Measurements from ENCODE around the gene TIE1.

Gene TIE1

DNA sequence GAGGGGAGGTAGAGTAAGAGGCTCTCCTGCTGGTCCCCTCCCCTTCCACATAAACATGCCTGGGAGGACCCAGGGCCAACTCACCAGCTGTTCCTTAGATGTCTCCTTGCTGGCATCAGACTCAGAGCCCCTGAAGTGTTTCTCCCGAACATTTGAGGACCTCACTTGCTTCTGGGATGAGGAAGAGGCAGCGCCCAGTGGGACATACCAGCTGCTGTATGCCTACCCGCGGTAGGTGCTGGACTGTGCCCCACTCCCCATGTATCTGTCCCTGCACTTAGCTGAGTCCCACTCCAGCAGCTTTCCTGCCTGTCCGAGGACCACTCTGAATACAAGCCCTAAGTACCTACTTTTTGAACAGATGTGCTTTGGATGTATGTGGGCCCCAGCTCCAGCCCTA is 37.2 kb downstream of the TIE1 start:
- DNase-seq (ENCODE audit: low read depth) = no peak

DNA sequence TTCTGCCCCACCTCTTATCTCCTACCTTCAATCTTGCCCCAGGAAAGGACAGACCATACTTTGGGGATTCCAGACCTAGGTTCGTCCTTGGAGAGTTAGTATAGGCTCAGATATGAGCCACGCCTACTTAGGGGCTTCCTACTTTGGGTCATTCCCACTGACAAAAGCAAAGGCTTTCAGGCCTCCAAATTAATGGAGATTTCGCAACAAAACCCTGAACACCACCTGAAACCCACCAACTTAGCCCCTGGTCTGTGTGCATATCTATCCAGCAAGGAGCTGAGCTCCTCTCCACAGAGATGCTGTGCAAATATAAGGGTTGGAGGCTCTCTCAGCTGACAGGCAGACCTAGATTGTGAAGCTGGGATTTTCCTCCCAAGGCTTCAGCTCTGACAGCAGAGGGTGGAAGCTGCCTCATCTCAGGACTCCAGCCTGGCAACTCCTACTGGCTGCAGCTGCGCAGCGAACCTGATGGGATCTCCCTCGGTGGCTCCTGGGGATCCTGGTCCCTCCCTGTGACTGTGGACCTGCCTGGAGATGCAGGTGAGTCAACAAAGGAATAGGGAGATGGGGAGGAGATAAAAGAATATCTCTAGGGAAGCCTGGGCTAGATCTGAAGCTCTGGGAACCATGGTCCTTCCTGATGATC is 38.9 kb downstream of the TIE1 start:
- DNase-seq (ENCODE audit: low read depth) = no peak

DNA sequence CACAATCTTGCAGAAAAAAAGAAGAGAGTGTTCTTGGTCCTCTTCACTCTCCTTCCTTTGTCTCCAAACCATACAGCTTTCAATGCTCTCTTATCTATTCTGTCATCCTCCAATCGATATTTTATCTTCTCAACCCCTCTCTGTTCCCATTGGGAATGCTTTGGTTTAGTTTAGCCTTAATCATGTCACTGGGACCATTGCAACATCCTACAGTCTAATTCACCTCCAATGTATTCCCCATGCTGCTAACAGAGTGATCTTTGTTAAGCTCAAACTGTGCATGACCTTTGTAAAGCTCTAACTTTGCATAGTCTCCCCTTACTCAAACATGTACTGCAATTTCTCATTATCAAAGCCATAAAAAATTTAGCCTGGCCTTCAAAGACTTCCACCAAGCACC is 39.8 kb downstream of the TIE1 start:
- no peak for DNase-seq (ENCODE audit: low read depth)

DNA sequence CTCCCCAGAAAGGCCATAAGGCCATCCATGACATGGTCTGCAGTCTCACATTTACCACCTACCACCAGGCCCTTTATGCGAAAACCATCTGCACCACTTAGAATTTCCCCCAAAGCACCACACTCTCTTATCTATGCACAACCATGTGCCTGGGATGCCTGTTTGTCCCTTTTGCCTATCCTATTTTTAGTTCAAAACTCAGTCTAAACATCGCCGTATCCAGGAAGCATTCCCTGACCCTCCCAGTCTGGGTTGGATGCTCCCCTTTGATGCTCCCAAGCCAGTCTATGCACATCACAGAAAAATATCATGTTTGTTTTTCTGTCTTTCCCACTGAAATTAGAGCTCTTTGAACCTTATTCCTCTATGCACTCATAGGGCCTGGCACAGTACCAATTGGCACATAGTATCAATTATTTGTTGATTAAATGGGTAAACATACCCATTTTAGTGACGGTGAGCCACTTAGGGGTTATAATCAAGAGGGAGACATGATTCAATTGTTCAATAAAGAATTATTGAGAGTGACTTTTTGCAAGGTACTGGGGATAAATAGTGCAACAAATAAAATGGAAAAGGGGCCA is 43.6 kb downstream of the TIE1 start:
- no peak for DNase-seq (ENCODE audit: low read depth)

DNA sequence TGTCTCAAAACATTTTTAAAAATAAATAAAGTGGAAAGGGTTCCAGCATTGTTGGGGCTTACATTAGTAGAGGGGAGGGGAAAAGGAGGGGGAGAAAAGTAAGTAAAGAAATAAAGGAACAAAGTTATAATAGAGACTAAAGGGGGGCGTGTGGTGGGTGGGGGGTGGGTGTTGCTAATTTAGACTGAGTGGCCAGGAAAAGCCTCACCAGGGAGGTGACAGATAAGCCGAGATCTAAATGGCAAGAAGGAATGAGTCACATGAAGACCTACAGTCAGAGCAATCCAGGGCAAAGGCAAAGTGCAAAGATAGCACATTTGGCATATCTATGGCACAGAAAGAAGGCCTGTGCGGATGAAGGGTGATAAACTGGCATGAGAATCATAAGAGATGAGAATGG is 44.3 kb downstream of the TIE1 start:
- no peak for DNase-seq (ENCODE audit: low read depth)

DNA sequence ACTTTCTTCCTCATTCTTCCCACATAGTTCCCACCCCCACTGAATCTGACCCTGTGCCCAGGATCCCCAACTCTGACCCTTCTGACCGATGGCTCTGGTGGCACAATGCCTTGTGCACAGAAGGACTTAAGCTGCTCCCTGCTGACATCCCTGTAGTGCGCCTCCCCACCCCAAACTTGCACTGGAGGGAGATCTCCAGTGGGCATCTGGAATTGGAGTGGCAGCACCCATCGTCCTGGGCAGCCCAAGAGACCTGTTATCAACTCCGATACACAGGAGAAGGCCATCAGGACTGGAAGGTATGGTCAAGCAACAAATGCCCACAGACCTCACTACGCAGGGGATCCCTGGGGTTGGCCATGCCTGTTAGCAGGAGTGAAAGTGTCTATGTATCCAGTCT is 45.9 kb downstream of the TIE1 start:
- no peak for DNase-seq (ENCODE audit: low read depth)

DNA sequence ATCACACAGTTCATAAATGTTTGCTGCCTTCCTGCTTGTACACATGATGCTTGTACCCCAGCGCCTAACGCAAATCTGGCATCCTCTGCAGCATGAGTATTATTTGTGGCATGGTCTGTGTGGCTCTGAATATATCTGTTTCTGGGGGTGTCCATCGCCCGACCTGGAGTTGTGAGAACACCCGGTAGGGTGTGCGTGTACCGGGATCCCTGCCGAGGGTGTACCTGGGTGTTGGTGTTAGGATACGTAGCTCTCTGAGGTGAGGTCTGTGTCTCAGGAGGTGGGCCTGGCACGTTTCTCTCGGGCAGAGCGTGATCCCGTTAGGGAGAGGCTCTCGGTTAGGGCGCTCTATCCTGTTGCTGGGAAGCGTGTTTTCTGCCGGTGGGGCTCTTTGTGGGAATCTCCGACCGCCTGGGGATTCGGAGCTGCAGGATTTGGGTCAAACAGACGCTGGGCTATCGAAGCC is 47.6 kb downstream of the TIE1 start:
- DNase-seq (ENCODE audit: low read depth) = no peak

DNA sequence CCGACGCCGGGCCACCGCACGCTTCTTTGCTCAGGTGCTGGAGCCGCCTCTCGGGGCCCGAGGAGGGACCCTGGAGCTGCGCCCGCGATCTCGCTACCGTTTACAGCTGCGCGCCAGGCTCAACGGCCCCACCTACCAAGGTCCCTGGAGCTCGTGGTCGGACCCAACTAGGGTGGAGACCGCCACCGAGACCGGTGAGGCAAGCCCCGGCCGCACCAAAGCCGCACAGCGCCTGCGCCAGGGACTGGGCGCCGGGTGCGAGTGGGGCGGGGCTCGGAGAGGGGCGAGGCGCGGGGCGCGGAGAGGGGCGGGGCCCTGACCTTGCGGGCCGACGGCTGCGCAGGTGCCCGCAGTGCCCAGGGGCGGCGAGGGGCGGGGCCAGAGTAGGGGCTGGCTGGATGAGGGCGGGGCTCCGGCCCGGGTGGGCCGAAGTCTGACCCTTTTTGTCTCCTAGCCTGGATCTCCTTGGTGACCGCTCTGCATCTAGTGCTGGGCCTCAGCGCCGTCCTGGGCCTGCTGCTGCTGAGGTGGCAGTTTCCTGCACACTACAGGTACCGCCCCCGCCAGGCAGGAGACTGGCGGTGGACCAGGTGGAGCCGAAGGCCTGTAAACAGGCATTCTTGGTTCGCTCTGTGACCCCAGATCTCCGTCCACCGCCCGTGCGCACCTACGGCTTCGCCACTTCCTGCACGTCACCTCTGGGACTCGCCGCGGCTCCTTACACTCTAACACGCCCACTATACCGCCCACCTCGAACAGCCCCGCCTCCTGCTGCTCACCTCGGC is 48.2 kb downstream of the TIE1 start:
- DNase-seq (ENCODE audit: low read depth) = no peak

DNA sequence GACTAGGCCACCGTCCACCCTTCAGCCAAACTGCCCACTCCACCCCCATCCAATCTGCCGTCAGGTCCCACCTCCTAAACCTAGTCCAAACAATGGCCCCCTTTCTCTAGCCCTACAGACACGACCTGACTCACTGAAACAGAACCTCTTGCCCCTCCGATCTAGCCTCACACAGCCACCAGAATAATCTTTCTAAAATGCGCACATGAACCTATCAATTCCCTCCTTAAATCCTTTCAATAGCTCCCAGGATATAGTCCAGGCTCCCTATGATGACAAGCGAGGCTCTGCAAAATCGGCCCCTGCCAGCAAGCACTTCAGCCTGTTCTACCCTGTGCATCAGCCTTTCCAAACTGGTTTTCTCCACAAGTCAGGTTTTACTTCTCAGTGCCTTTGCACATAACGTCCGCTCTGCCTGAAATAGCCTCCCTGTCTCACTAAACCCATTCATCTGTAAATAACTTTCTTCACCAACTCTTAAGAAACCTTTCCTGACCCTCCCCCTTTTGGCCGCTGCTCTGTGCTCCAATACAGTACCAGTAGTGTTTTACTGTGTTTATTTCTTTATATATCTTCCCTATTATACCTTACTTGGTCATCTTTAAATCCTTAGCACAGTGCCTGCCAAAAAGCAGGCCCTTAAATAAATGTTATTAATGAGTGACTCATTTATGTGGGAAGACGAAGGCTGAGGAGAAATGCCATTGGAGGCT is 49.0 kb downstream of the TIE1 start:
- DNase-seq (ENCODE audit: low read depth) = no peak

DNA sequence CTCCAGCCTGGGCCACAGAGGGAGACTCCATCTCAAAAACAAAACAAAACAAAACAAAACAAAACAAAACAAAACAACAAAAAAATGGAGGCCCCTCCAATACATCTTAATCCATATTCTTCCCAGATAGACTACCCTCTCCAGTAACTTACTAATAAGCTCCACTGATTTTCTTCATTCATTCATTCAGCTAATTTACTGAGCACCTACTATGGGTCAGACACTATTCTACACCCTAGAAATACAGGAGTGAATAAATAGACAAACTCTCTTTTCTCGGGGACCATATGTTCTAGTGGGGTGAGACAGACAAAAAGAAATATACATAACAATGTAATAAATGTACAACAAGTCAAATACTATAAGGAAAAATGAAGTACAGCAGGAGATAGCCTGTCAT is 50.2 kb downstream of the TIE1 start:
- no peak for DNase-seq (ENCODE audit: low read depth)

DNA sequence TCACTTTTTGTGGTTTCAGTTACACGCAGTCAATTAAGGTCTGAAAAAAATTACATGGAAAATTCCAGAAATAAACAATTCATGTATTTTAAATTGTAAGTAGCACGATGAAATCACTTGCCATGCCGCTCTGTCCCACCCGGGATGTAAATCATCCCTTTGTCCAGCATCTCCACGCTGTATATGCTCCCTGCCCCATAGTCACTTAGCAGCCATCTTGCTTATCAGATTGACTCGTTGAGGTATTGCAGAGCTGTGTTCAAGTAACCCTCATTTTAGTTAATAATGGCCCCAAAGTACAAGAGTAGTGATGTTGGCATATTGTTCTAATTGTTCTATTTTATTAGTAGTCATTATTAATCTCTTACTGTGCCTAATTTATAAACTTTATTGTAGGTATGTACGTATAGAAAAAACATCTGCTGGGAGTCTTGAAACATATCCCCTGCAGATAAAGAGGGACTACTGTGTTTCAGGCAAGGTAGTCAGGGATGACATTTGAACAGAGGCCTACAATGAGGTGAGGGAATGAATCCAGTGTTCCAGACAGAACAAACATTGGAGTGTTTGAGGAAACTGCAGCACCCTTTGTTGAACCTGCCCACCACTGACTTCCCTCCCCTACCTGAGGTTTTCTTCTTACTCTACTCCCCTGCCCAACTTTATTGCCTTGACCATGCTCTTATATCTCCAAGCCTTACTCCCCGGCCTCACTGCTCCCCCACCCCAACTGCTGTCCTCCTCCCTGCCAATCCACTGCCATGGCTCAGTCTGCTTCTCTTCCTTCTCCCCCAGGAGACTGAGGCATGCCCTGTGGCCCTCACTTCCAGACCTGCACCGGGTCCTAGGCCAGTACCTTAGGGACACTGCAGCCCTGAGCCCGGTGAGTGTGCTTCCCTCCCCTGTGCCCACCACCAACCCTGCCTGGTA is 50.9 kb downstream of the TIE1 start:
- DNase-seq (ENCODE audit: low read depth) = no peak

DNA sequence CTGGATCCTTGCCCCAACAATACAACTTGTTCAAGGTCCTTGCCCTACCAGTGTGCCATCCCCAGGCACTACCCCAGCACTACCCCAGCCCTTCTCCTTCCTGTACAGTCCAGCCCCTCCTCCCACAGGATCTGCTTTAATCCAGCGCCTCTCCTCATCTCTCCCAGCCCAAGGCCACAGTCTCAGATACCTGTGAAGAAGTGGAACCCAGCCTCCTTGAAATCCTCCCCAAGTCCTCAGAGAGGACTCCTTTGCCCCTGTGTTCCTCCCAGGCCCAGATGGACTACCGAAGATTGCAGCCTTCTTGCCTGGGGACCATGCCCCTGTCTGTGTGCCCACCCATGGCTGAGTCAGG is 51.5 kb downstream of the TIE1 start:
- DNase-seq (ENCODE audit: low read depth) = no peak

DNA sequence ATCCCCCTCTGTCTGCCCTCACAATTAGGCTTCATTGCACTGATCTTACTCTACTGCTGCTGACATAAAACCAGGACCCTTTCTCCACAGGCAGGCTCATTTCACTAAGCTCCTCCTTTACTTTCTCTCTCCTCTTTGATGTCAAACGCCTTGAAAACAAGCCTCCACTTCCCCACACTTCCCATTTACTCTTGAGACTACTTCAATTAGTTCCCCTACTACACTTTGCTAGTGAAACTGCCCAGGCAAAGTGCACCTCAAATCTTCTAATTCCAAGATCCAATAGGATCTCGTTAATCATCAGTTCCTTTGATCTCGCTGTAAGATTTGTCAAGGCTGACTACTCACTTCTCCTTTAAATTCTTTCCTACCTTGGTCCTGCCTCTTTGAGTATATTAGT is 52.1 kb downstream of the TIE1 start:
- no peak for DNase-seq (ENCODE audit: low read depth)

DNA sequence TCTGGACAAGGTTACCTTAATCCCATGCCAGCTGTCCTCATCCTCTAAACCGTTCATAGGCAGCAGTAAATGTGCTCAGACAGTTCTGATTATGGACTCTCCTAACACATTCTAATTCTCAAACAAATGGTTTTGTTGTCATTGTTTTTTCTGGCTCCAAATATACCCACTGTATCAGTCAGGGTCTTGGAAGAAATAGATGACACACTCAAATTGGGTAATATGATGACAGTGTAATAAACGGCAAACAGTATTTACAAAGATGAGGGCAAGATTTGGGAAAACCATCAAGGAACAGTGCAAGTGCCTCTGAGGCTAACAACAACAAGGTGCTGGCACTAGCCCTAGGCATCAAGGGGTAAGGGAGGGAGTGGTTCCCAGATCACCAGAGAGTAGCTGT is 53.7 kb downstream of the TIE1 start:
- no peak for DNase-seq (ENCODE audit: low read depth)

DNA sequence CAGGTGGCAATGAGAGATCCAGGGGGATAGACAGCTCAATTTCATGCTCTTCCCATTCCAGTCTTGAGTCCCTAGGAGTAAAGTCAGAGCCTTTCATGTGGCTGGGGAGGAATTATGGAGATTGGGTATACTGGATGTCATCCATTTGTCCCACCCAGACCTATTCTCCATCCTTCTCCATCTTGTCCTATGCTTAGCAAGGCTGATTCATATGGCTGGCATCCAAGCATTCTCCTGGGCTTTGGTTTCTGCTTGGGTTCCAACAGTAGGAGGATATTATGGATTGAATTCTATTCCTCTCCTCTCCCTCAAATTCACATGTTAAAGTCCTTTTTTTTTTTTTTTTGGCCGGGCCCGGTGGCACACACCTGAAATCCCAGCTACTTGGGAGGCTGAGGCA is 54.2 kb downstream of the TIE1 start:
- DNase-seq (ENCODE audit: low read depth) = no peak

DNA sequence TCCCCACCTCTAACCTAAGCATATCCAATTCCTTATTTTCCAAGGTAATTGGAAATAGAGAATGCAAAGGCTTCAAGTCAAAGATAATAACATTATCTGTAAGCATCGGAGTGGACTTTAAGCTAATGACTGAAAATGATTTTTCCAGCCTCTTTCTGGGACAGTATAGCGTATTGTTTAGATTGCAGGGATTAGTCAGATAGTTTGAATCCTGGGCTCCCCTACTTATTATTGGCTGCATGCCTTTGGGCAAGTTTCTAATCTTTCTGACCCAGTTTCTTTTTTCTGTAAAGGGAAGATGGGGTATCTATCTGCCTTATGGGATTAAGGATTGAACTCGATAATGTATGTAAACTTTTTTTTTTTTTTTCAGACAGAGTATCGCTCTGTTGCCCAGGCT is 56.5 kb downstream of the TIE1 start:
- no peak for DNase-seq (ENCODE audit: low read depth)

DNA sequence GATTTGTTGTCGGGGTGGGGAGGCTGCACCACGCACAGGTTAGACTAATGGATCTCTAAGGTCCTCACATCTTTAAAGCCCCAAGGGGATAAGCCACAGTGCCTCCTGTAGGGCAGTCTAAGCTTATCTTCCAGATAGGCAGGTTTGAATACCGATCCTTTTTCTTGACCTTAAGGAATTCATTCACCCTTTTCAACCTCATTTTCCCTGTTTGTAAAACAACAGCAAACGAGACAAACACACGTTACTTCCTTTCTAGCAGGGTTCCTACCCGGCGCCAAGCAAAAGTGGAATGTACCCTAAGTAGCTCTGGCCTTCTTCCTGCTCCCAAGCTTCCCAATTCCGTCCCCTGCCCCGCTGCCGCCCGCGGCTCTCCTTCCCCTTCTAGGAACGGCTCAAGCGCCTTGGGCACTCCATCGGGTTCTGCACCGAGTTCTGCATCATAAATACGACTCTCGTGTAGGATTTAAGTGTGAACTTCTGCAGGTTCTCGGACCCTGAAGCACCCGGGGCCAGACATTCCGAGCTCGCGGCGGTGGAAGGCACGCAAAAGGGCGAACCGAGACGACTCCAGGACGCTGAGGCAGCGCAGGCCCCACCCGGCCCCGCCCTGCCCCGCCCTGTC is 57.5 kb downstream of the TIE1 start:
- DNase-seq (ENCODE audit: low read depth) = no peak

DNA sequence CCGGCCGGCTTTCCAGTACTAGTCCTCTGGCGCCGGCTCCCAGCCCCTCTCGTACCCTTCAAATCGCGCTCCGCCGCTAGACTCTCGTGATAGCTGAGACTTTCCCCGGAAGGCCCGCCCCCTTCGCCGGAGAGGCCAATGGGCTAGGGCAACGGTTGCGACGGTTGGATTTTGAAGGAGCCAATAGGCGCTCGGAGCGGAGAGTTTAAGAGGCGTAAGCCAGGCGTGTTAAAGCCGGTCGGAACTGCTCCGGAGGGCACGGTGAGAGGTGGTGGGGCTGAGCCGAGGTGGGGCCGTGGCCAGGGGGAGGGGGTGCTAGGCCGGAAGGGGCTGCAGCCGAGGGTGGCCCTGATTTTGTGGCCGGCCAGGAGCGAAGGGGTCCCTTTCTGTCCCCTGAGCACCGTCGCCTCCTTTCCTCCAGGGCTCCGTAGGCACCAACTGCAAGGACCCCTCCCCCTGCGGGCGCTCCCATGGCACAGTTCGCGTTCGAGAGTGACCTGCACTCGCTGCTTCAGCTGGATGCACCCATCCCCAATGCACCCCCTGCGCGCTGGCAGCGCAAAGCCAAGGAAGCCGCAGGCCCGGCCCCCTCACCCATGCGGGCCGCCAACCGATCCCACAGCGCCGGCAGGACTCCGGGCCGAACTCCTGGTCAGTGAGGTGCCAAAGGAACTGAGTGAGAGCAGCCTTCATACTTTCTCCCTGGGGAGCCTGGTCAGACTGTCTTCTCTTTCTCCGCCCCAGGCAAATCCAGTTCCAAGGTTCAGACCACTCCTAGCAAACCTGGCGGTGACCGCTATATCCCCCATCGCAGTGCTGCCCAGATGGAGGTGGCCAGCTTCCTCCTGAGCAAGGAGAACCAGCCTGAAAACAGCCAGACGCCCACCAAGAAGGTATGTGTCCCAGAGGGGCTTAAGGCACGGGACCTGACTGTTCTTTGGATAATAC is 58.2 kb downstream of the TIE1 start, which contains the start of gene CDC20:
Gene CDC20 (plus strand): TSS at position 236 of the 948 bp plus-strand sequence. CDS start 235 bp downstream, at position 471.
- DNase-seq (ENCODE audit: low read depth) = peak; percentile 96

DNA sequence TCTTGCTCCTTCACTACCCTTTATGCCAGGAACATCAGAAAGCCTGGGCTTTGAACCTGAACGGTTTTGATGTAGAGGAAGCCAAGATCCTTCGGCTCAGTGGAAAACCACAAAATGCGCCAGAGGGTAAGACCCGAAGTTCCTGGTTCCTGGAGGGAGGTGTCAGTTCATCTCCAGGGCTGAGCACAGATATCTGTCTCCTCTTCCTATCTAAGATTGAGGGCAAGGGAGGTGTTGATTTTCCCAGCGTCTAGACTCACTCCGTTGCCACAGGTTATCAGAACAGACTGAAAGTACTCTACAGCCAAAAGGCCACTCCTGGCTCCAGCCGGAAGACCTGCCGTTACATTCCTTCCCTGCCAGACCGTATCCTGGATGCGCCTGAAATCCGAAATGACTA is 58.9 kb downstream of the TIE1 start:
- DNase-seq (ENCODE audit: low read depth) = no peak

DNA sequence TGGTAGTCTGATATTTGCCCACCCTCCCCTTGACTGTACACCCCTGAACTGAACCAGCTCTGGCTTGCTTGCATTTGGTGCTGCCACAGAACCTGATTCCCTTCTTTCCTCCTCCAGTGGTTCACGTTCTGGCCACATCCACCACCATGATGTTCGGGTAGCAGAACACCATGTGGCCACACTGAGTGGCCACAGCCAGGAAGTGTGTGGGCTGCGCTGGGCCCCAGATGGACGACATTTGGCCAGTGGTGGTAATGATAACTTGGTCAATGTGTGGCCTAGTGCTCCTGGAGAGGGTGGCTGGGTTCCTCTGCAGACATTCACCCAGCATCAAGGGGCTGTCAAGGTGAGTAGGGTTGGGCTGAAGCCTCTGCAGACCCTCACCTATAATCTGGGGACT is 59.8 kb downstream of the TIE1 start:
- no peak for DNase-seq (ENCODE audit: low read depth)
